Uterus (tissue), 4 donors: Measurements from ENCODE around the gene ATG4C. TPM values are rescaled to one million over a fixed set of nuclear protein-coding genes. Genes with fewer than 3 reads are reported as not detected.

Source experiments
- DNase-seq, 2 donors: peaks; one replicate each; pipeline ENCODE4 v3.0.0-alpha.2; 2019 to 2020
- H3K27ac ChIP-seq, 2 donors: fragments of 200-600 bp; sonication (generic); 1 replicate in 1 of 2; 2 replicates in 1 of 2; pipeline ENCODE4 v1.5.1; 2016 to 2018
- H3K27me3 ChIP-seq, 2 donors: fragments of 200-600 bp; sonication (generic); one replicate each; pipeline ENCODE4 v1.5.1; 2018 to 2019; ENCODE audit warnings: control low read depth in 1 of 2
- H3K36me3 ChIP-seq, 2 donors: fragments of 200-600 bp; sonication (generic); one replicate each; pipeline ENCODE4 v1.5.1; 2019; ENCODE audit warnings: control low read depth in 1 of 2
- H3K4me1 ChIP-seq, 2 donors: fragments of 200-600 bp; sonication (generic); one replicate each; pipeline ENCODE4 v1.5.1; 2018 to 2019; ENCODE audit warnings: control low read depth in 1 of 2
- H3K4me3 ChIP-seq, 2 donors: fragments of 200-600 bp; sonication (generic); 1 replicate in 1 of 2; 2 replicates in 1 of 2; pipeline ENCODE4 v1.5.1; 2018 to 2019; ENCODE audit warnings: mild to moderate bottlenecking in 1 of 2
- H3K9me3 ChIP-seq, 2 donors: fragments of 200-600 bp; sonication (generic); one replicate each; pipeline ENCODE4 v1.5.1; 2019; ENCODE audit warnings: control low read depth in 1 of 2
- CTCF ChIP-seq, 4 experiments: fragments of 200-600 bp in 2 of 4; fragments of 450-650 bp in 2 of 4; sonication (generic) in 2 of 4; IDR thresholded peaks; one replicate each; pipeline ENCODE4 v1.5.1; 2016 to 2019; ENCODE audit warnings: antibody characterized with exemption in 4 of 4, mild to moderate bottlenecking in 2 of 4, moderate library complexity in 1 of 4
- POLR2A ChIP-seq, 2 donors: fragments of 450-650 bp; IDR thresholded peaks; one replicate each; pipeline ENCODE4 v1.6.1; 2016; ENCODE audit warnings: antibody characterized with exemption in 2 of 2, mild to moderate bottlenecking in 1 of 2, moderate library complexity in 1 of 2
- intact Hi-C: fragments of 100-400 bp; cut with DNase I; formaldehyde crosslinking; loops from one replicate; pipeline ENCODE4 v1.15.1; 2023; ENCODE audit warnings: low total_unique reads
- total RNA-seq, 4 donors: library from RNA; depleted of rRNA in 3 of 4; stranded (reverse); fragments of >200 nt in 3 of 4; gene quantifications; one replicate each; pipeline versions ENCODE4 v1.1.0 to v1.2.4, GENCODE V29; 2014 to 2023
- donor health status: DM: yes; HTN: yes; CAD: no.

ATG4C gene
- total RNA-seq, 4 donors from 2014 or later = 11.5 to 81.5 (median 50.4) TPM

GRCh38 chr1:62832276-62832675 lies 48.3 kb downstream of the ATG4C start:
- Histone ChIP-seq H3K4me1 (no peaks in the 10 kb centered on the region), H3K27me3 (no peaks in the 10 kb centered on the region), H3K27ac (no peak overlapping the region), H3K9me3 (no peaks in the 10 kb centered on the region), H3K36me3 (no peaks in the 10 kb centered on the region), H3K4me3 (no peak overlapping the region)
- no peak for DNase-seq
- intact Hi-C loops = no loop called here
- TF ChIP-seq CTCF (IDR thresholded peaks at IDR 0.05) (no peak), POLR2A (IDR thresholded peaks at IDR 0.05) (no peak)

- H3K4me3 ChIP-seq = no peak overlapping the region
- no peak for DNase-seq
- no peak overlapping the region for H3K27ac ChIP-seq
- no peaks in the 10 kb centered on the region for H3K36me3 ChIP-seq
- H3K9me3 ChIP-seq = no peaks in the 10 kb centered on the region
- no peaks in the 10 kb centered on the region for H3K27me3 ChIP-seq
- H3K4me1 ChIP-seq = no peaks in the 10 kb centered on the region
- intact Hi-C loops = no loop called here
- no peak for TF ChIP-seq CTCF (IDR thresholded peaks at IDR 0.05)
- no peak for TF ChIP-seq POLR2A (IDR thresholded peaks at IDR 0.05)
Measured at GRCh38 chr1:62833529-62833928, 49.6 kb downstream of the ATG4C start.

- no peak for DNase-seq
- Histone ChIP-seq H3K9me3 (no peaks in the 10 kb centered on the region), H3K36me3 (no peaks in the 10 kb centered on the region), H3K27me3 (no peaks in the 10 kb centered on the region), H3K4me3 (no peak overlapping the region), H3K27ac (no peak overlapping the region), H3K4me1 (no peaks in the 10 kb centered on the region)
- TF ChIP-seq POLR2A (IDR thresholded peaks at IDR 0.05) = no peak
- TF ChIP-seq CTCF (IDR thresholded peaks at IDR 0.05) = no peak
- intact Hi-C loops = no loop called here
Measured at GRCh38 chr1:62834400-62834961, 50.5 kb downstream of the ATG4C start.

GRCh38 chr1:62836856-62837540 lies 53.1 kb downstream of the ATG4C start:
- H3K36me3 ChIP-seq = no peaks in the 10 kb centered on the region
- H3K27me3 ChIP-seq = no peaks in the 10 kb centered on the region
- H3K4me1 ChIP-seq = no peaks in the 10 kb centered on the region
- intact Hi-C loops = no loop called here
- H3K27ac ChIP-seq = no peak overlapping the region
- DNase-seq = no peak
- no peak overlapping the region for H3K4me3 ChIP-seq
- no peak for TF ChIP-seq POLR2A (IDR thresholded peaks at IDR 0.05)
- TF ChIP-seq CTCF (IDR thresholded peaks at IDR 0.05) = no peak
- H3K9me3 ChIP-seq = no peaks in the 10 kb centered on the region

- no peak for DNase-seq
- Histone ChIP-seq H3K27me3 (no peaks in the 10 kb centered on the region), H3K4me1 (no peaks in the 10 kb centered on the region), H3K36me3 (no peaks in the 10 kb centered on the region), H3K27ac (no peak overlapping the region), H3K9me3 (no peaks in the 10 kb centered on the region), H3K4me3 (no peak overlapping the region)
- TF ChIP-seq POLR2A (IDR thresholded peaks at IDR 0.05) = no peak
- TF ChIP-seq CTCF (IDR thresholded peaks at IDR 0.05) = no peak
- intact Hi-C loops = no loop called here
Measured at GRCh38 chr1:62840555-62840954, 56.6 kb downstream of the ATG4C start.
